Liver (tissue), 3 donors: ENCODE measurements around the gene TMEM165.

Experiments used
- CTCF ChIP-seq: fragments of 150-350 bp; IDR thresholded peaks from 2 replicates; pipeline ENCODE4 v1.5.1; 2017; ENCODE audit warnings: improper control_type of control experiment, low read depth, low read length; ENCODE audit not compliant: missing input control
- FOXA1 ChIP-seq: IDR thresholded peaks from 2 replicates; pipeline ENCODE4 v1.6.1; 2016; ENCODE audit warnings: antibody characterized with exemption
- GABPA ChIP-seq, 2 donors: IDR thresholded peaks in 1 of 2; conservative IDR thresholded peaks in 1 of 2; 2 replicates each; pipeline ENCODE4 v1.6.1; 2016; ENCODE audit warnings: antibody characterized with exemption in 2 of 2, mild to moderate bottlenecking in 1 of 2, moderate library complexity in 1 of 2
- JUND ChIP-seq, 2 donors: IDR thresholded peaks; 2 replicates each; pipeline ENCODE4 v1.6.1; 2016; ENCODE audit warnings: antibody characterized with exemption in 2 of 2
- MAX ChIP-seq: IDR thresholded peaks from 2 replicates; pipeline ENCODE4 v1.6.1; 2016; ENCODE audit warnings: antibody characterized with exemption
- NR2F2 ChIP-seq: IDR thresholded peaks from 2 replicates; pipeline ENCODE4 v1.6.1; 2016; ENCODE audit warnings: antibody characterized with exemption
- RAD21 ChIP-seq, 2 donors: IDR thresholded peaks; 2 replicates each; pipeline ENCODE4 v1.6.1; 2016; ENCODE audit warnings: antibody characterized with exemption in 2 of 2, mild to moderate bottlenecking in 2 of 2
- REST ChIP-seq: IDR thresholded peaks from 2 replicates; pipeline ENCODE4 v1.6.1; 2016; ENCODE audit warnings: antibody characterized with exemption, mild to moderate bottlenecking
- RXRA ChIP-seq, 2 donors: IDR thresholded peaks; 2 replicates each; pipeline ENCODE4 v1.6.1; 2017 to 2018; ENCODE audit warnings: antibody characterized with exemption in 2 of 2, mild to moderate bottlenecking in 1 of 2
- SP1 ChIP-seq: IDR thresholded peaks from 2 replicates; pipeline ENCODE4 v1.6.1; 2018; ENCODE audit warnings: antibody characterized with exemption, mild to moderate bottlenecking
- TAF1 ChIP-seq: conservative IDR thresholded peaks from 2 replicates; pipeline ENCODE4 v1.6.1; 2016; ENCODE audit warnings: antibody characterized with exemption, mild to moderate bottlenecking
- YY1 ChIP-seq: IDR thresholded peaks from 2 replicates; pipeline ENCODE4 v1.6.1; 2016; ENCODE audit warnings: antibody characterized with exemption, mild to moderate bottlenecking
- TF ChIP-seq, protein P1 (sequence below): IDR thresholded peaks from 2 replicates; pipeline ENCODE4 v1.6.1; 2016; ENCODE audit warnings: antibody characterized with exemption
- donor health status: healthy.
- donor health status: healthy.

DNA sequence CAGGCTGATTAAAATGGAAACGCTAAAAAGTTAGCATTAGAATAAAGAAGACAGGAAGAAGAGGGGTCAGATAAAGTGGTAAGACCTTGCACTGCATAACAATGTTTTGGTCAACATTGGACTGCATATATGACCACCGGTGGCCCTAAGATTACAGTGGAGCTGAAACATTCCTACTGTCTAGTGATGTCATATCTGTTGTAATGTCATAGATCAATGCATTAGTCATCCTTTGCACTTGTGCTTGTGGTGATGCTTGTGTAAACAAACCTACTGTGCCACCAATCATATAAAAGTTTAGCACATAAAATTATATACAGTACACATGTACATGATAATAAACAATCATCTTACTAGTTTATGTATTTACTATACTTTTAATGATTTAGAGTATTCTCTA is 73.0 kb downstream of the TMEM165 start:
- TF ChIP-seq CTCF (no peak), RAD21 (IDR thresholded peaks at IDR 0.05) (no peak), RXRA (IDR thresholded peaks at IDR 0.05) (no peak), GABPA (IDR thresholded peaks at IDR 0.05 in 1 of 2, conservative IDR thresholded peaks at IDR 0.05 in 1 of 2) (no peak), JUND (IDR thresholded peaks at IDR 0.05) (no peak), TAF1 (no peak), SP1 (no peak), FOXA1 (no peak), NR2F2 (no peak), MAX (no peak), REST (no peak), YY1 (no peak)
- TF ChIP-seq, protein P1, sequence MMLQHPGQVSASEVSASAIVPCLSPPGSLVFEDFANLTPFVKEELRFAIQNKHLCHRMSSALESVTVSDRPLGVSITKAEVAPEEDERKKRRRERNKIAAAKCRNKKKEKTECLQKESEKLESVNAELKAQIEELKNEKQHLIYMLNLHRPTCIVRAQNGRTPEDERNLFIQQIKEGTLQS, result no peak
